ENCODE measurements around the gene IFITM2. TPM values are rescaled to one million over a fixed set of nuclear protein-coding genes. Genes with fewer than 3 reads are reported as not detected.
"Not testable (repeated sequence)": the region's sequence is repeated elsewhere in the genome, so short reads cannot be mapped to it uniquely, and the experiment has no call there.

IFITM2 gene
- polyA plus RNA-seq, 3 donors = 212 to 269 (median 215) TPM

DNA sequence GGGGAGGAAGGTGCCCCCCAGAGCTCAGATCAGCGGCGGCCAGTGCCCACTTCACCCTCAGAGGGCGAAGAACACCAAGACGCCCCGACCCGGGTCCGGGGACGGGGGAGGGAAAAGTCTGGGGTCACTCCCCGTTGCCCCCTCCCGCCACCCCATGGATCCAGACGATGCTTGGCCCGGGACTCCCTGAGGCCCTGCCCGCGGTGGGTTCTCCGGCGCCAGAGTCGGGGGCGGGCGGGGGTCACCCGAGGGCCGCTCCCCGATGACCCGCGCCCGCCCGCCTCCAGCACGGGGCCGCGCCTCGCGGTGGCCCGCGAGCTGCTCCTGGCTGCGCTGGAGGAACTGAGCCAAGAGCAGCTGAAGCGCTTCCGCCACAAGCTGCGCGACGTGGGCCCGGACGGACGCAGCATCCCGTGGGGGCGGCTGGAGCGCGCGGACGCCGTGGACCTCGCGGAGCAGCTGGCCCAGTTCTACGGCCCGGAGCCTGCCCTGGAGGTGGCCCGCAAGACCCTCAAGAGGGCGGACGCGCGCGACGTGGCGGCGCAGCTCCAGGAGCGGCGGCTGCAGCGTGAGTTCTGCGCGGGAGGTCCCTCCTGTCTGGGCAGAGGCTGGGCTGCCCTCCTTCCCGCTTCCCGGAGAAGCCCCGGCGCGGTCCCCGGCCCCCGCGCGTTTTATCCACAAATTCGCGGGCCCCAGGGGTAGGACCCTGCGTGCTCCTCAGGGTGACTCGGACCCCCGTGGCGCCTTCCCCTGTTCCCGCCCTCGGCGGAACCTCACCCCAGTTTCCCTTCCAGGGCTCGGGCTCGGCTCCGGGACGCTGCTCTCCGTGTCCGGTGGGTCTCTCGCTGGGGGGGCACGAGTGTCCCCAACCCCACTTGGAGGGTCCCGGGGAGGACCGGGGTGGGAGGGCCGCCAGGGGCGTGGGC is 28.3 kb upstream of the IFITM2 start:
- DNase-seq = no peak

- no peak for DNase-seq
Measured at GRCh38 chr11:279966-280705, 27.5 kb upstream of the IFITM2 start.

DNA sequence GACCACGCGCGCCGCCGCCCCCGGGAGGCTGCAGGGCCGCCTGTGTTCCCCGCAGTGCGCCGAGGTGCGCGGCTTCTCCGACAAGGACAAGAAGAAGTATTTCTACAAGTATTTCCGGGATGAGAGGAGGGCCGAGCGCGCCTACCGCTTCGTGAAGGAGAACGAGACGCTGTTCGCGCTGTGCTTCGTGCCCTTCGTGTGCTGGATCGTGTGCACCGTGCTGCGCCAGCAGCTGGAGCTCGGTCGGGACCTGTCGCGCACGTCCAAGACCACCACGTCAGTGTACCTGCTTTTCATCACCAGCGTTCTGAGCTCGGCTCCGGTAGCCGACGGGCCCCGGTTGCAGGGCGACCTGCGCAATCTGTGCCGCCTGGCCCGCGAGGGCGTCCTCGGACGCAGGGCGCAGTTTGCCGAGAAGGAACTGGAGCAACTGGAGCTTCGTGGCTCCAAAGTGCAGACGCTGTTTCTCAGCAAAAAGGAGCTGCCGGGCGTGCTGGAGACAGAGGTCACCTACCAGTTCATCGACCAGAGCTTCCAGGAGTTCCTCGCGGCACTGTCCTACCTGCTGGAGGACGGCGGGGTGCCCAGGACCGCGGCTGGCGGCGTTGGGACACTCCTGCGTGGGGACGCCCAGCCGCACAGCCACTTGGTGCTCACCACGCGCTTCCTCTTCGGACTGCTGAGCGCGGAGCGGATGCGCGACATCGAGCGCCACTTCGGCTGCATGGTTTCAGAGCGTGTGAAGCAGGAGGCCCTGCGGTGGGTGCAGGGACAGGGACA is 26.7 kb upstream of the IFITM2 start:
- DNase-seq = no peak

GRCh38 chr11:281486-282161 is 26.0 kb upstream of the IFITM2 start:
- no peak for DNase-seq

GRCh38 chr11:282171-282570 is 25.4 kb upstream of the IFITM2 start:
- no peak for DNase-seq

DNA sequence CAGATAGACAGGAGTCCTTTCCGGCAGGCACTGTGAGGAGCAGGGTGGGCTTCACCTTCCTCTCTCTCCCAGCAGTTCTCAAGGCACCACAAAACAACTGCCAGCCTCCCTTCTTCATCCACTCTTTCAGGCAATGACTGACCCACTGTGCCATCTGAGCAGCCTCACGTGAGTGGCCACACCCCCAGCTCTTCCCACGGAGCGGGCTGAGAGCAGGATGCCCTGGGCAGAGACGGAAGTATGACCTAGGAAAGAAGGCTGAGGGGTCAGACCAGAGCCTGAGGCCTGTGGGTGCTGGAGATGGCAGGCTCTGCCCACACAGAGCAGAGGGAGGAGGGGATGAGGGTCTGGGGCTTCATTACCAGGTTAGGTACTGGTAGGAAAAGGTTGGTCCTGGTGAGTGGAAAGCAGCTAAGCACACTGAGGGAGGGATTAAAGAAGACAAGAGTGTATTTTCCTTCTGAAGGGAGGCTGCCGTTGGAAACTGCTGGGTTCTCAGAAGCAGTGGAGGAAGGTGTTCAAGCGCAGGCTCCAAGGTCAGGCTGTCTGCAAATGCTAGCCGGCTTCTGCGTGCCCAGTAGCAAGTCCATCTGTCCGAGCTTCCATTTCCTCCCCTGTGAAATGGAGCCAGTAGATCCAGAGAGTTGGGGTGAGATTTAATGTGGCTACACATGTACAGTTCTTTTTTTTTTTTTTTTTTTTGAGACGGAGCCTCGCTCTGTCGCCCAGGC is 24.8 kb upstream of the IFITM2 start:
- DNase-seq = no peak

DNA sequence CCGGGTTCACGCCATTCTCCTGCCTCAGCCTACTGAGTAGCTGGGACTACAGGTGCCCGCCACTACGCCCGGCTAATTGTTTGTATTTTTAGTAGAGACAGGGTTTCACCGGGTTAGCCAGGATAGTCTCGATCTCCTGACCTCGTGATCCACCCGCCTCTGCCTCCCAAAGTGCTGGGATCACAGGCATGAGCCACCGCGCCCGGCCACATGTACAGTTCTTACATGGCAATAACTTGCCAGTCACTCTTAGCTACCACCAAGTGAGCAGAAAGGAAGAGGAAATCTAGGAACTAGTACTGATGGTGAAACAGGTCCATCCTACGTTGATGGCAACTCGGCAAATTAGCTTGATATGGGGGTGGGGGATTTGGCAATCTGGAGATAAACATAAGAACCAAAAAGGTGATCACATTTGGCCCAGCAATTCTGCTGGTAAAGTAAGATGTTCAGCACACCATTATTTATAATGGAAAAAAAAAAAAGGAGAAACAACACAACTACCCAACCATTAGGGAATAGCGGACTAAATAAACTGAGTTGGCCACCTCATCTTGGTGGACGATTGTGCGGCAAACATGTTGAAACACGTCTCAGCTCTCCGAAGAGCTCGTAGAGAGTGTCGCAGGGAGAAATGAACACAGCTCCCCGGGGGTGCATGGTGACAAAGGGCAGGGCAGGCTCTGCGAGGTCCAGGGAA is 24.1 kb upstream of the IFITM2 start:
- no peak for DNase-seq

- DNase-seq = peak; percentile 57
Measured at GRCh38 chr11:284105-285020, 23.3 kb upstream of the IFITM2 start.

- DNase-seq = no peak
Measured at GRCh38 chr11:285021-285893, 22.4 kb upstream of the IFITM2 start.

GRCh38 chr11:285894-286220 is 21.8 kb upstream of the IFITM2 start:
- no peak for DNase-seq

- DNase-seq = not testable (repeated sequence)
Measured at GRCh38 chr11:286977-287820, 20.4 kb upstream of the IFITM2 start.

- DNase-seq = no peak
Measured at GRCh38 chr11:287821-288477, 19.7 kb upstream of the IFITM2 start.

DNA sequence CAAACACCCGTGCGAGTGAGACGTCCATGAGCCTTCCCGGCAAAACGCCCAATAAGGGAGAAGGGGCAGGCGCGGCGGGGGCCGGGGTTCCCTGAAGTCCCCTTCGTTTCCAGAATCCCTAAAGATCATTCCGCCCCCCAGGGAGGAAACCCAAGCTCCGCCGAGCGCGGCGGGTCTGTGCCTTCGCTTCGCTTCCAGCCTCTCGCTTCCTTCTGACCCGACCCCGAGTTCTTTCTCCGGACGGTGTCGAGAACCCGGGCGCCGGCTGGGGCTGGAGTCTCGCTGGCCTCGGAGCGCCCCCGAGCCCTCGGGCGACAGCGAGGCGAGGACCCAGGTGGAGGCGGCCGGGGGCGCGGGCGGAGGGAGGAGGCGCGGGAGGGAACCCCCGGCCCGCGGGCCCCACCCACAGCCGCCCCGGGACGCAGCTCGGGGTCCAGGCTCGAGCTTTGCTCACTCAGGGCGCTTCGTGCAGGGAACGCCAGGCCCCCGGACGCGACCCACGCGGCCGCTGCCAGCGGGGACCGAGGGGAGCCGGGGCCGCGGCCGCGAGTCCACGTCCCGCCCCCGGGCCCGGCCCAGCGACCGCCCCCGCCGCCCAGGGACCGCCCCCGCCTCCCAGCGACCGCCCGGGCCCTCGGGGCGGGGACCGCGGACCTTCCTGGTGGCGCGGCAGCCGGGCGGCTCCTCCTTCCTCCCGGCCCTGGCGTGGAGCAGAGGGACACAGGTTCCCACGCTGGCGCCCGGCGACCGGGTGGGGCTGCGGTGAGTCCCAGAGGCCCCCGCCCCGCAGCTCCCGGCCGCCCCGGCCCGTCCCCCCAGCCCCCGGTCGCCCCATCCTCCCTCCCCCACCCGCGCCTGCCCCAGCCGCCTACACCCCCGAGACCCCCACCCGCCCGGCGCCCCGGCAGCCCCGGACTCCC is 18.9 kb upstream of the IFITM2 start, which contains the start of gene PGGHG:
PGGHG (plus strand) TSS at position 649 of the 920 bp plus-strand sequence. CDS start 691 bp downstream, outside the sequence.
- no peak for DNase-seq

DNA sequence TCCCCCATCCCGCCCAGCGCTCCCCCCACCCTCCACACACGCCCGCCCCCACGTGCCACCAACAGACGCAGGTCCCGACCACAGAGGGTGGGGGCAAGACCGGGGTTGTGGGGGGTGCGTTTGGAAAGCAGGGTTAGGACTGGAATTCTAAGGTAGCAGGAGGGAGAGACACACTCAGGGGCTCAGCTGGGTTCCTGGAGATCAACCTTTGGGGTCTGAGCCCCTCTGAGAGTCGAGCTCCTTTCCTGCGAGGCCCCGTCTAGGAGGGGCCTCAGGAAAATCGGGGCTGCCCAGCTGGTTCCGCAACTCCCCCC is 18.3 kb upstream of the IFITM2 start:
- no peak for DNase-seq
